Esophagus muscularis mucosa (tissue), 4 donors: ENCODE results near the gene FA2H. TPM values are rescaled to one million over a fixed set of nuclear protein-coding genes. Genes with fewer than 3 reads are reported as not detected.
"Not testable (repeated sequence)": the region's sequence is repeated elsewhere in the genome, so short reads cannot be mapped to it uniquely, and the experiment has no call there.

ENCODE experiments used
- DNase-seq: peaks from one replicate; pipeline ENCODE4 v3.0.0-alpha.2; 2017; ENCODE audit errors: extremely low spot score
- H3K27ac ChIP-seq, 4 donors: fragments of 200-600 bp; sonication (generic); replicated peaks in 1 of 4; 1 replicate in 3 of 4; 2 replicates in 1 of 4; pipeline ENCODE4 v1.5.1; 2016 to 2019; ENCODE audit warnings: mild to moderate bottlenecking in 1 of 4
- H3K27me3 ChIP-seq, 4 donors: fragments of 200-600 bp; sonication (generic); one replicate each; pipeline versions ENCODE4 v1.5.1 to v1.6.0; 2016 to 2019
- H3K36me3 ChIP-seq, 4 donors: fragments of 200-600 bp; sonication (generic); one replicate each; pipeline ENCODE4 v1.5.1; 2016 to 2019
- H3K4me1 ChIP-seq, 4 donors: fragments of 200-600 bp; sonication (generic); one replicate each; pipeline ENCODE4 v1.5.1; 2016 to 2019
- H3K4me3 ChIP-seq, 4 donors: fragments of 200-600 bp; sonication (generic); 1 replicate in 2 of 4; 2 replicates in 2 of 4; pipeline ENCODE4 v1.5.1; 2016 to 2019; ENCODE audit warnings: mild to moderate bottlenecking in 4 of 4, moderate library complexity in 1 of 4
- H3K9me3 ChIP-seq, 4 donors: fragments of 200-600 bp; sonication (generic); 1 replicate in 3 of 4; 2 replicates in 1 of 4; pipeline ENCODE4 v1.5.1; 2016 to 2019
- CTCF ChIP-seq, 3 experiments: fragments of 200-600 bp in 2 of 3; fragments of 450-650 bp in 1 of 3; sonication (generic) in 2 of 3; IDR thresholded peaks; one replicate each; pipeline ENCODE4 v1.5.1; 2017 to 2019; ENCODE audit warnings: antibody characterized with exemption in 3 of 3, mild to moderate bottlenecking in 2 of 3, moderate library complexity in 1 of 3
- EP300 ChIP-seq: sonication (generic); formaldehyde crosslinking; IDR thresholded peaks from one replicate; pipeline ENCODE4 v1.6.1; 2017; ENCODE audit warnings: antibody characterized with exemption
- POLR2A ChIP-seq: fragments of 450-650 bp; IDR thresholded peaks from one replicate; pipeline ENCODE4 v1.6.1; 2017; ENCODE audit warnings: antibody characterized with exemption, moderate library complexity, mild to moderate bottlenecking, low read depth
- POLR2AphosphoS5 ChIP-seq, 2 donors: sonication (generic); formaldehyde crosslinking; IDR thresholded peaks; one replicate each; pipeline ENCODE4 v1.6.1; 2017; ENCODE audit warnings: antibody characterized with exemption in 2 of 2
- WGBS: methylation state at CpG from one replicate; pipeline ENCODE4 v1.1.5; 2018; 5-methylcytosine and 5-hydroxymethylcytosine counted together
- intact Hi-C: fragments of 100-400 bp; cut with DNase I; formaldehyde crosslinking; loops from one replicate; pipeline ENCODE4 v1.15.1; 2023
- total RNA-seq, 4 donors: library from RNA; depleted of rRNA; stranded (reverse); fragments of >200 nt; gene quantifications; one replicate each; pipeline versions ENCODE4 v1.1.0 to v1.2.1, GENCODE V29; 2016

FA2H gene
- total RNA-seq, 4 donors from 2014 or later: 0.50 to 0.92 (median 0.52) TPM; not detected in 1

- Histone ChIP-seq H3K4me1 (peaks cover 4 to 14% (median 11%) of the 10 kb centered on the region in 4 donors), H3K27me3 (peaks cover 0 to 89% (median 9%) of the 10 kb centered on the region in 4 donors), H3K4me3 (no peak overlapping the region), H3K27ac (no peak overlapping the region), H3K9me3 (no peaks in the 10 kb centered on the region), H3K36me3 (no peaks in the 10 kb centered on the region)
- 69% methylated on average over 10 of the region's 10 CpGs for WGBS
- DNase-seq: no peak
- intact Hi-C loops: no loop called here
- TF ChIP-seq CTCF (IDR thresholded peaks at IDR 0.05) (no peak), EP300 (no peak), POLR2A (no peak), POLR2AphosphoS5 (IDR thresholded peaks at IDR 0.05) (no peak)
Observed at GRCh38 chr16:74769586-74770190, 4.9 kb downstream of the FA2H start.

- intact Hi-C loops: no loop called here
- no peaks in the 10 kb centered on the region for H3K4me1 ChIP-seq
- H3K9me3 ChIP-seq: no peaks in the 10 kb centered on the region
- no peak for TF ChIP-seq POLR2AphosphoS5 (IDR thresholded peaks at IDR 0.05)
- TF ChIP-seq CTCF (IDR thresholded peaks at IDR 0.05): no peak
- no peak for TF ChIP-seq POLR2A
- no peak for TF ChIP-seq EP300
- no peak overlapping the region for H3K4me3 ChIP-seq
- peaks cover 0 to 76% (median 3%) of the 10 kb centered on the region in 4 donors for H3K27me3 ChIP-seq
- H3K36me3 ChIP-seq: no peaks in the 10 kb centered on the region
- WGBS: 74% methylated on average over 5 of the region's 6 CpGs
- no peak for DNase-seq
- no peak overlapping the region for H3K27ac ChIP-seq
Observed at GRCh38 chr16:74768239-74768638, 6.4 kb downstream of the FA2H start.

- WGBS: 77% methylated on average over 7 of the region's 7 CpGs
- Histone ChIP-seq H3K4me1 (no peaks in the 10 kb centered on the region), H3K27ac (no peak overlapping the region), H3K4me3 (no peak overlapping the region), H3K9me3 (no peaks in the 10 kb centered on the region), H3K27me3 (peaks cover 0 to 71% (median under 1%) of the 10 kb centered on the region in 4 donors), H3K36me3 (no peaks in the 10 kb centered on the region)
- TF ChIP-seq POLR2A: no peak
- TF ChIP-seq EP300: no peak
- TF ChIP-seq POLR2AphosphoS5 (IDR thresholded peaks at IDR 0.05): no peak
- TF ChIP-seq CTCF (IDR thresholded peaks at IDR 0.05): no peak
- intact Hi-C loops: no loop called here
- DNase-seq: no peak
Observed at GRCh38 chr16:74767749-74768148, 6.9 kb downstream of the FA2H start.

- no peak overlapping the region for H3K4me3 ChIP-seq
- no peak for DNase-seq
- no peak for TF ChIP-seq EP300
- H3K4me1 ChIP-seq: no peaks in the 10 kb centered on the region
- 86% methylated on average over 7 of the region's 7 CpGs for WGBS
- no peaks in the 10 kb centered on the region for H3K36me3 ChIP-seq
- H3K27ac ChIP-seq: no peak overlapping the region
- peaks cover 0 to 61% (median 0%) of the 10 kb centered on the region in 4 donors for H3K27me3 ChIP-seq
- no peaks in the 10 kb centered on the region for H3K9me3 ChIP-seq
- intact Hi-C loops: no loop called here
Observed at GRCh38 chr16:74766729-74767128, 7.9 kb downstream of the FA2H start.

GRCh38 chr16:74764184-74764583 is 10.4 kb downstream of the FA2H start:
- H3K9me3 ChIP-seq, H3K36me3 ChIP-seq, H3K4me1 ChIP-seq, intact Hi-C loops, H3K4me3 ChIP-seq, H3K27ac ChIP-seq, DNase-seq: not testable (repeated sequence)
- 88% methylated on average over 3 of the region's 3 CpGs for WGBS
- H3K27me3 ChIP-seq: peaks cover 0 to 41% (median 0%) of the 10 kb centered on the region in 4 donors

GRCh38 chr16:74761665-74762064 is 13.0 kb downstream of the FA2H start:
- DNase-seq: no peak
- peaks cover 0 to 18% (median 0%) of the 10 kb centered on the region in 4 donors for H3K27me3 ChIP-seq
- intact Hi-C loops: no loop called here
- no peak overlapping the region for H3K27ac ChIP-seq
- H3K9me3 ChIP-seq: no peaks in the 10 kb centered on the region
- H3K4me3 ChIP-seq: no peak overlapping the region
- TF ChIP-seq CTCF (IDR thresholded peaks at IDR 0.05): no peak
- TF ChIP-seq POLR2AphosphoS5 (IDR thresholded peaks at IDR 0.05): no peak
- no peak for TF ChIP-seq EP300
- TF ChIP-seq POLR2A: no peak
- no peaks in the 10 kb centered on the region for H3K4me1 ChIP-seq
- no peaks in the 10 kb centered on the region for H3K36me3 ChIP-seq
